GM23248 (cell line): ENCODE data around the gene LGALS12. TPM values are rescaled to one million over a fixed set of nuclear protein-coding genes. Genes with fewer than 3 reads are reported as not detected.
"Not testable (repeated sequence)": the region's sequence is repeated elsewhere in the genome, so short reads cannot be mapped to it uniquely, and the experiment has no call there.

Source experiments
- DNase-seq: peaks from one replicate; pipeline ENCODE4 v3.0.0-alpha.2; 2015
- H2AFZ ChIP-seq: fragments of 200-600 bp; sonication (generic); 2 replicates; pipeline ENCODE4 v1.6.1; 2016; ENCODE audit warnings: antibody characterized with exemption
- H3F3A ChIP-seq: fragments of 200-600 bp; sonication (generic); 2 replicates; pipeline ENCODE4 v1.6.1; 2016; ENCODE audit warnings: mild to moderate bottlenecking, antibody characterized with exemption, mixed run types; ENCODE audit not compliant: insufficient read depth
- H3K27ac ChIP-seq: fragments of 200-600 bp; sonication (generic); 2 replicates; pipeline ENCODE4 v1.5.1; 2016; ENCODE audit warnings: mild to moderate bottlenecking
- H3K27me3 ChIP-seq: fragments of 200-600 bp; sonication (generic); replicated peaks from 2 replicates; pipeline ENCODE4 v1.6.1; 2016; ENCODE audit warnings: mild to moderate bottlenecking; ENCODE audit not compliant: insufficient read depth
- H3K36me3 ChIP-seq: fragments of 200-600 bp; sonication (generic); 2 replicates; pipeline ENCODE4 v1.6.1; 2016; ENCODE audit warnings: low read depth, mild to moderate bottlenecking
- H3K4me1 ChIP-seq: fragments of 200-600 bp; sonication (generic); 2 replicates; pipeline ENCODE4 v1.6.1; 2016; ENCODE audit warnings: mild to moderate bottlenecking; ENCODE audit not compliant: insufficient read depth
- H3K4me2 ChIP-seq: fragments of 200-600 bp; sonication (generic); one replicate; pipeline ENCODE4 v1.6.1; 2016; ENCODE audit warnings: mild to moderate bottlenecking; ENCODE audit not compliant: unreplicated experiment
- H3K4me3 ChIP-seq: fragments of 200-600 bp; sonication (generic); 2 replicates; pipeline ENCODE4 v1.5.1; 2016; ENCODE audit warnings: mild to moderate bottlenecking
- H3K79me2 ChIP-seq: fragments of 200-600 bp; sonication (generic); 2 replicates; pipeline ENCODE4 v1.6.1; 2016; ENCODE audit warnings: mild to moderate bottlenecking; ENCODE audit not compliant: insufficient read depth
- H3K9ac ChIP-seq: fragments of 200-600 bp; sonication (generic); 2 replicates; pipeline ENCODE4 v1.6.1; 2016; ENCODE audit warnings: mild to moderate bottlenecking
- H3K9me2 ChIP-seq: fragments of 200-600 bp; sonication (generic); 2 replicates; pipeline ENCODE4 v1.6.1; 2016; ENCODE audit warnings: mixed run types, mild to moderate bottlenecking, moderate library complexity; ENCODE audit not compliant: insufficient read depth
- H3K9me3 ChIP-seq: fragments of 200-600 bp; sonication (generic); one replicate; pipeline ENCODE4 v1.6.1; 2017; ENCODE audit warnings: low read depth
- H4K20me1 ChIP-seq: fragments of 200-600 bp; sonication (generic); 2 replicates; pipeline ENCODE4 v1.6.0; 2016; ENCODE audit not compliant: insufficient read depth
- EZH2 ChIP-seq: fragments of 200-600 bp; sonication (generic); IDR thresholded peaks from 2 replicates; pipeline ENCODE4 v1.6.1; 2018; ENCODE audit warnings: antibody characterized with exemption, mild to moderate bottlenecking; ENCODE audit not compliant: insufficient read depth, poor library complexity, severe bottlenecking
- EZH2phosphoT487 ChIP-seq: fragments of 200-600 bp; sonication (generic); IDR thresholded peaks from 2 replicates; pipeline ENCODE4 v1.6.1; 2018; ENCODE audit warnings: antibody characterized with exemption, moderate library complexity, mild to moderate bottlenecking, low read depth; ENCODE audit not compliant: insufficient read depth
- WGBS, 2 experiments: methylation state at CpG; one replicate each; pipeline ENCODE4 v1.1.6; 2015 to 2017; ENCODE audit warnings: low lambda C conversion rate in 2 of 2, low coverage in 1 of 2; ENCODE audit errors: missing lambda C conversion rate in 2 of 2; 5-methylcytosine and 5-hydroxymethylcytosine counted together
- in situ Hi-C: fragments of 300-500 bp; cut with MboI; formaldehyde crosslinking; loops from 2 replicates; pipeline ENCODE4 v1.15.0; 2020
- polyA plus RNA-seq: library from polyadenylated mRNA; unstranded; fragments of >200 nt; fragmentation: Nextera tagmentation; extraction: Ambion mirVana; gene quantifications from 2 replicates; pipeline ENCODE4 v1.2.1, GENCODE V29; 2016
- total RNA-seq: library from RNA; depleted of rRNA; stranded (reverse); fragments of >200 nt; shearing (Covaris generic); gene quantifications from 2 replicates; pipeline ENCODE4 v1.2.3, GENCODE V29; 2014

LGALS12 gene
- total and polyA plus RNA-seq, 2 experiments from 2014 or later: not detected

DNA sequence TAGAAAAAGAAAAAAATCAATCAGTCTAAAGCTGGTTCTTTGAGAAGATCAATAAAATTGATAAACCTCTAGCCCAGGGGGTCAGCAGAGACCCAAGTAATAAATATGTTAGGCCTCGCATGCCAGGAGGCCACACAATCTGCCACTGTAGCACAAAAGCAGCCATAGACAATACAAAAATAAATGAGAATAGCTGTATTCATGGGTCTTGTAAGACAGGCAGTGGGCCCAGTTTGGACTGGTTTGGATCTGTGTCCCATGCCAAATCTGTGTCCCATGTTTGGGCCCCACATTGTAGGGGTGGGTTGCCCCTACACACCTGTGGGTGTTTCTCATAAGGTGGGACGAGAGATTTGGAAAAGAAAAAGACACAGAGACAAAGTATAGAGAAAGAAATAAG is 24.1 kb downstream of the LGALS12 start:
- 62 to 77% methylated on average over 2 of the region's 2 CpGs for WGBS, 2 experiments
- no peak overlapping the region for H2AFZ ChIP-seq
- H3K27ac ChIP-seq: no peak overlapping the region
- no peak for DNase-seq
- no peak overlapping the region for H3K9ac ChIP-seq
- TF ChIP-seq EZH2phosphoT487 (no peak), EZH2 (no peak)
- no peaks in the 10 kb centered on the region for H3K4me1 ChIP-seq
- H3F3A ChIP-seq: no peaks in the 10 kb centered on the region
- H4K20me1 ChIP-seq: no peaks in the 10 kb centered on the region
- no peaks in the 10 kb centered on the region for H3K9me2 ChIP-seq
- H3K36me3 ChIP-seq: no peaks in the 10 kb centered on the region
- no peaks in the 10 kb centered on the region for H3K79me2 ChIP-seq
- in situ Hi-C loops: no loop called here
- H3K27me3 ChIP-seq: no peaks in the 10 kb centered on the region
- no peak overlapping the region for H3K4me3 ChIP-seq
- no peak overlapping the region for H3K4me2 ChIP-seq
- no peaks in the 10 kb centered on the region for H3K9me3 ChIP-seq

GRCh38 chr11:63531074-63531792 is 25.3 kb downstream of the LGALS12 start:
- H3K36me3 ChIP-seq, H3K4me1 ChIP-seq, H3F3A ChIP-seq, H3K9me3 ChIP-seq, in situ Hi-C loops, H3K27ac ChIP-seq, H3K27me3 ChIP-seq, H2AFZ ChIP-seq, H3K9ac ChIP-seq, H3K9me2 ChIP-seq, H3K4me3 ChIP-seq, H4K20me1 ChIP-seq, H3K79me2 ChIP-seq: not testable (repeated sequence)
- WGBS, 2 experiments: 59 to 66% methylated on average over 4 to 5 of the region's 6 CpGs
- peak overlapping the region; percentile 3 for H3K4me2 ChIP-seq
- DNase-seq: peak; percentile 61

GRCh38 chr11:63532117-63532516 is 26.2 kb downstream of the LGALS12 start:
- in situ Hi-C loops: no loop called here
- H3K9me2 ChIP-seq: no peaks in the 10 kb centered on the region
- H2AFZ ChIP-seq: no peak overlapping the region
- no peaks in the 10 kb centered on the region for H3K9me3 ChIP-seq
- H4K20me1 ChIP-seq: no peaks in the 10 kb centered on the region
- no peak for DNase-seq
- H3K36me3 ChIP-seq: no peaks in the 10 kb centered on the region
- no peaks in the 10 kb centered on the region for H3F3A ChIP-seq
- TF ChIP-seq EZH2 (no peak), EZH2phosphoT487 (no peak)
- no peak overlapping the region for H3K4me3 ChIP-seq
- H3K4me1 ChIP-seq: 0 out of 2 replicates have a peak, but pooled peaks cover 3% of the 10 kb centered on the region
- H3K27ac ChIP-seq: no peak overlapping the region
- H3K9ac ChIP-seq: no peak overlapping the region
- H3K27me3 ChIP-seq: no peaks in the 10 kb centered on the region
- 85 to 92% methylated on average over 2 of the region's 2 CpGs for WGBS, 2 experiments
- H3K4me2 ChIP-seq: no peak overlapping the region
- no peaks in the 10 kb centered on the region for H3K79me2 ChIP-seq

GRCh38 chr11:63532799-63533475 is 27.1 kb downstream of the LGALS12 start:
- in situ Hi-C loops: no loop called here
- Histone ChIP-seq H3K9me3 (no peaks in the 10 kb centered on the region), H2AFZ (no peak overlapping the region), H3F3A (no peaks in the 10 kb centered on the region), H3K4me1 (0 out of 2 replicates have a peak, but pooled peaks cover 9% of the 10 kb centered on the region), H4K20me1 (no peaks in the 10 kb centered on the region), H3K27me3 (no peaks in the 10 kb centered on the region), H3K9me2 (no peaks in the 10 kb centered on the region), H3K4me3 (no peak overlapping the region), H3K79me2 (no peaks in the 10 kb centered on the region), H3K4me2 (no peak overlapping the region), H3K9ac (no peak overlapping the region), H3K27ac (no peak overlapping the region), H3K36me3 (no peaks in the 10 kb centered on the region)
- TF ChIP-seq EZH2 (no peak), EZH2phosphoT487 (no peak)
- 63 to 64% methylated on average over 4 of the region's 4 CpGs for WGBS, 2 experiments
- no peak for DNase-seq
